ENCODE measurements around the gene GRPEL2. TPM values are rescaled to one million over a fixed set of nuclear protein-coding genes. Genes with fewer than 3 reads are reported as not detected.

GRPEL2 gene
- total RNA-seq, 1 donor from 2014 or later, result 51.1 TPM

- no peak overlapping the region for H3K27ac Mint-ChIP-seq (ENCODE audit: unreplicated experiment)
- peaks cover 3% of the 10 kb centered on the region for H3K36me3 Mint-ChIP-seq (ENCODE audit: low read depth, unreplicated experiment)
- no peaks in the 10 kb centered on the region for H3K9me3 Mint-ChIP-seq (ENCODE audit: unreplicated experiment)
- H3K4me1 Mint-ChIP-seq (ENCODE audit: unreplicated experiment), result peaks cover 8% of the 10 kb centered on the region
- H3K4me3 Mint-ChIP-seq (ENCODE audit: unreplicated experiment), result no peak overlapping the region
- no peak for DNase-seq (ENCODE audit: low spot score)
- TF ChIP-seq CTCF (IDR thresholded peaks at IDR 0.05; ENCODE audit: unreplicated experiment), result no peak
- H3K27me3 Mint-ChIP-seq (ENCODE audit: unreplicated experiment), result peaks cover 9% of the 10 kb centered on the region
Observed at GRCh38 chr5:149363936-149364335, 18.6 kb downstream of the GRPEL2 start.

GRCh38 chr5:149364719-149365118 is 19.4 kb downstream of the GRPEL2 start:
- H3K4me3 Mint-ChIP-seq (ENCODE audit: unreplicated experiment), result peak overlapping the region; percentile 3
- DNase-seq (ENCODE audit: low spot score), result no peak
- H3K4me1 Mint-ChIP-seq (ENCODE audit: unreplicated experiment), result peaks cover 5% of the 10 kb centered on the region
- peaks cover 9% of the 10 kb centered on the region for H3K27me3 Mint-ChIP-seq (ENCODE audit: unreplicated experiment)
- H3K36me3 Mint-ChIP-seq (ENCODE audit: low read depth, unreplicated experiment), result peaks cover 3% of the 10 kb centered on the region
- no peaks in the 10 kb centered on the region for H3K9me3 Mint-ChIP-seq (ENCODE audit: unreplicated experiment)
- TF ChIP-seq CTCF (IDR thresholded peaks at IDR 0.05; ENCODE audit: unreplicated experiment), result no peak
- H3K27ac Mint-ChIP-seq (ENCODE audit: unreplicated experiment), result no peak overlapping the region

- Mint-ChIP-seq H3K36me3 (ENCODE audit: low read depth, unreplicated experiment) (peaks cover 3% of the 10 kb centered on the region), H3K4me1 (ENCODE audit: unreplicated experiment) (peaks cover 5% of the 10 kb centered on the region), H3K27ac (ENCODE audit: unreplicated experiment) (no peak overlapping the region), H3K4me3 (ENCODE audit: unreplicated experiment) (no peak overlapping the region), H3K9me3 (ENCODE audit: unreplicated experiment) (no peaks in the 10 kb centered on the region), H3K27me3 (ENCODE audit: unreplicated experiment) (peaks cover 9% of the 10 kb centered on the region)
- no peak for TF ChIP-seq CTCF (IDR thresholded peaks at IDR 0.05; ENCODE audit: unreplicated experiment)
- DNase-seq (ENCODE audit: low spot score), result no peak
Observed at GRCh38 chr5:149365418-149365817, 20.1 kb downstream of the GRPEL2 start.

GRCh38 chr5:149366169-149366729 is 20.9 kb downstream of the GRPEL2 start:
- H3K27me3 Mint-ChIP-seq (ENCODE audit: unreplicated experiment), result peaks cover 9% of the 10 kb centered on the region
- H3K4me1 Mint-ChIP-seq (ENCODE audit: unreplicated experiment), result peaks cover 1% of the 10 kb centered on the region
- DNase-seq (ENCODE audit: low spot score), result no peak
- peaks cover 3% of the 10 kb centered on the region for H3K36me3 Mint-ChIP-seq (ENCODE audit: low read depth, unreplicated experiment)
- H3K27ac Mint-ChIP-seq (ENCODE audit: unreplicated experiment), result peak overlapping the region; percentile 33
- TF ChIP-seq CTCF (IDR thresholded peaks at IDR 0.05; ENCODE audit: unreplicated experiment), result no peak
- no peaks in the 10 kb centered on the region for H3K9me3 Mint-ChIP-seq (ENCODE audit: unreplicated experiment)
- H3K4me3 Mint-ChIP-seq (ENCODE audit: unreplicated experiment), result no peak overlapping the region

- peaks cover 9% of the 10 kb centered on the region for H3K27me3 Mint-ChIP-seq (ENCODE audit: unreplicated experiment)
- H3K9me3 Mint-ChIP-seq (ENCODE audit: unreplicated experiment), result no peaks in the 10 kb centered on the region
- peaks cover 3% of the 10 kb centered on the region for H3K36me3 Mint-ChIP-seq (ENCODE audit: low read depth, unreplicated experiment)
- H3K27ac Mint-ChIP-seq (ENCODE audit: unreplicated experiment), result no peak overlapping the region
- peak; percentile 67 for TF ChIP-seq CTCF (IDR thresholded peaks at IDR 0.05; ENCODE audit: unreplicated experiment)
- DNase-seq (ENCODE audit: low spot score), result peak; percentile 78
- H3K4me1 Mint-ChIP-seq (ENCODE audit: unreplicated experiment), result peaks cover 4% of the 10 kb centered on the region
- no peak overlapping the region for H3K4me3 Mint-ChIP-seq (ENCODE audit: unreplicated experiment)
Observed at GRCh38 chr5:149367249-149367971, 22.1 kb downstream of the GRPEL2 start.

Measured in endothelial cell (in vitro differentiated cells).